HG02798 (cell line): ENCODE measurements around the gene FRMD4A.
"Not testable (repeated sequence)": the region's sequence is repeated elsewhere in the genome, so short reads cannot be mapped to it uniquely, and the experiment has no call there.

Experiments used
- ATAC-seq: cut with Tn5 transposase; IDR thresholded peaks from one replicate; pipeline ENCODE4 v1.9.1; 2021; ENCODE audit warnings: mild to moderate bottlenecking; ENCODE audit not compliant: unreplicated experiment, poor library complexity

The FRMD4A gene

GRCh38 chr10:13899941-13900340 is 430.8 kb downstream of the FRMD4A start:
- no peak for ATAC-seq

GRCh38 chr10:13896146-13896545 is 434.6 kb downstream of the FRMD4A start:
- ATAC-seq, result not testable (repeated sequence)

- no peak for ATAC-seq
These were observed 436.2 kb downstream of the FRMD4A start for GRCh38 chr10:13894412-13895093.

DNA sequence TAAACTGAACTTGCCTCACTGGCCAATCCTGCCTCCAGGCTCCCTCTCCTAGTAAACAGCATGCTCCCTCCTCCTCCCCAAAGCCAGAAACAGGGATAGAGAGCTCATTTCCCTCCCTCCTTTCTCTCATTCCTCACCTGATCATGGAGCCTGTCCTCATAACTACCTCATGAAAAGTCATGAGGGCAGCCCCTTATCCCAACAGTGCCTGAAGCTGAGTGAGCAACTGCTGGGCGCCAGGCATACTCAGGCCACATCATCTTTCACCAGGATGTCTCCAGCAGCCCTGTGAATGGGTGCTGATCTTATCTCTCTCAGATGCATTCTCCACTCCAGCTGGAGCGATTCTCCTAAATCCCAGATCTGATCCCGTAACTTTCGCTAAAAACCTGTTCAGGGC is 436.8 kb downstream of the FRMD4A start:
- no peak for ATAC-seq

DNA sequence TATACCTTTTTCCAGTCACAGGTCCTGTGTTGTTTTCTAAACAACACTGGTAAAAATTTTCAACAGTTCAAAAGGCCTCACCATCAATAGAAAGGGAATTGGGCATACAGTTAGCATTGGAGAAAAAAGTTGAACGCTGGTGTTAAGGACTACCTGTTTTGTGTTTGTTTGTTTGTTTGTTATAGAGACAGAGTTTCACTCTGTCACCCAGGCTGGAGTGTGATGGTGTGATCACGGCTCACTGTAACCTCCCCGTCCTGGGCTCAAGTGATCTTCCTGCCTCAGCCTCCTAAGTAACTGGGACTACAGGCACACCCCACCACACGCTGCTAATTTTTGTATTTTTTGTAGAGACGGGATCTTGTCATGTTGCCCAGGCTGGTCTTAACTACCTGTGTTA is 437.9 kb downstream of the FRMD4A start:
- no peak for ATAC-seq

DNA sequence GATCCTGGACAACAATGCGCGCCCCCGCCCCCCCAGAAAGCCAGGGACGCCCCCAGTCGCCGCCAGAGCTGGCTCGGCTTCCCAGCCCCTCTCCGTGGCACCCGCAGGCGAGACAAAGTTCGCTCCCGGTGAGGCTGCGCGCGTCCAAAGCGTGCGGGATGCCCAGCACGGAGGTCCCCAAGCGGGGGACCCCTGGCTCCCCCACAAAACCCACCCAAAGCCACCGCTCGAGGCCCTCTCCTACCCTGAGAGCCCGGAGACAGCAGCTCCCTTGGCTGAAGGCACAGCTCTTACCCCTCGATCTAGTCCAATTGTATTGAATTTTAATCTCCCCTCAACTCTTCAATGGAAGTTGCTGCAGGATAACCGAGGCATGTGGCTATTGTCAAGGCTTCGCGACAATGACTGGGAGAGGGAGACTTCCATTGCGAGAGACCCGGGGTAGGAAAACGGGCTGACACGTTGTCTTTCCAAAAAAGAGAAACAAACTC is 438.7 kb downstream of the FRMD4A start:
- no peak for ATAC-seq

GRCh38 chr10:13891128-13892000 is 439.4 kb downstream of the FRMD4A start:
- ATAC-seq, result no peak

DNA sequence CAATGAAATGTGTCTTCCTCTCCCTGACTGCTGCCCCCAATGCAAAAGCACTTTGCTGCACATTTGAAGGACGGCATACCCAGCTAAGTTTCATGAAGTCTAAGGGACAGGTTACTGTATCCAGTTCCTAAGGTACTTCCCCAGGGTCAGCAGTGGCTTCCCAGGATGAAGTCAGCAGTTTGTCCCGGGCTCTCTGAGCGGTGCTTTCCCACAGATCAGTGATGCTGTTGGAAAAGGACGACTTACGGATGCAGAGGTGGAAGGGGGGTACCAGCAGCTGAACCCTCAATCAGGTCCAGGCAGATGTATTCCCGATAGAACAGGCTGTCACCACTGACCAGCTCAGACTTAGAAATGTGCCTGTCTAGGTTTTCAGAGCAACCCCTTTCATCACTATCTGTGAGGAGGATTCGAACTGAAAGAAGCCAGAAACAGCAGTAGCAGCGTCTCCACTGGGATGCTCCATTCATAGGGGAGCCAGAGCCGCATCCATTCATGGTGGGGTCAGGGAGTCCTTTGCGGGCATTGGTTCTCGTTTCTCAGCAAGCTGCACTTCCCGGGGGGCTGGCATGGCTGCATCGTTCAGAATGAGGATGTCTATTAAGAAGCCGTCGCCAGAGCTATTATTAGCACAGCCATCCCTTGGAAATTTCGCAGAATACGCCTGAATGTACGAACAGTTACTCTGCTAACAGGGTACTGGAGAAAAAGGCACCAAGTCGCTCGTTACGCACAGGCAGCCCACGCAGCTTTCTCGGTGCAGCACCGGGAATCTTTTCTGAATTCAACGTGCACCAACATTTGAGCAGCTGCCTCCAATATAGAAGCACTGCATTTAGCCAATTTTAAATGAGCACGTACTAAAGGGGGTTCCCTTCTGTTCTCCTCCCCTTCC is 440.2 kb downstream of the FRMD4A start:
- ATAC-seq, result no peak

GRCh38 chr10:13887761-13888160 is 443.0 kb downstream of the FRMD4A start:
- ATAC-seq, result no peak

DNA sequence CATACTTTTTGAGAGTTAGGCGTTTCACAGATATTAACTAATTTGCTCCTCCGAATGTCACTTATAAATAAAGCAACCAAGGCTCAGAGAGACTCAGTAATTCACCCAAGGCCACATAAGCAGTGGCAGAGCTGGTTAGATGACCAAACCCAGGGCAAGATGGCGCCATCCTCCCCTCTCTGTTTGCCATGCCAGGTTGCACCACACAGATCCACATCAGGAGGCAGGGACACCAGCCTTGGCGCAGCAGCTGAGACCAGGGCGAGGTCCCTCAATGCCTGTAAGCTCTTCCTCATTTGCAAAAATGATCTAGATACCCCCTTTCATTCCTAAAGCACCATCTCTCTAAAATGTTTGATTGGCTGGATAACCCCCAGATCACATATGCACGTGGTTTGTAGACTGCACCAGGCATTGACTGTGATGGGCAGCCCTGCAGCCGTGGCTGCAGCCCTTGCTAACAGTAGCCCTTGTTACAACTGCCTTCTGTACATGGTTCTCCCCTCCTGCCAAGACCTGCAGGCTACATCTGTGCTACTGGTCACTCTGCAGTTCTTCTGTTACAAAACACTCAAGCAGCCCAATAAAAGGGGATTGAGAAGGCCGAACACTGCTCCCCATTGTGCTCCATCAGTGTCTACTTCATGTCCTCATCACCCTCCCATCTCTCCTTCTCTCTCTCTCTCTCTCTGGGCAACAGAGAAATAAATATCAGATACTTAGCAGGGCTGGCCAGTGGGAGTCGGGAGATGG is 445.3 kb downstream of the FRMD4A start:
- ATAC-seq, result no peak

DNA sequence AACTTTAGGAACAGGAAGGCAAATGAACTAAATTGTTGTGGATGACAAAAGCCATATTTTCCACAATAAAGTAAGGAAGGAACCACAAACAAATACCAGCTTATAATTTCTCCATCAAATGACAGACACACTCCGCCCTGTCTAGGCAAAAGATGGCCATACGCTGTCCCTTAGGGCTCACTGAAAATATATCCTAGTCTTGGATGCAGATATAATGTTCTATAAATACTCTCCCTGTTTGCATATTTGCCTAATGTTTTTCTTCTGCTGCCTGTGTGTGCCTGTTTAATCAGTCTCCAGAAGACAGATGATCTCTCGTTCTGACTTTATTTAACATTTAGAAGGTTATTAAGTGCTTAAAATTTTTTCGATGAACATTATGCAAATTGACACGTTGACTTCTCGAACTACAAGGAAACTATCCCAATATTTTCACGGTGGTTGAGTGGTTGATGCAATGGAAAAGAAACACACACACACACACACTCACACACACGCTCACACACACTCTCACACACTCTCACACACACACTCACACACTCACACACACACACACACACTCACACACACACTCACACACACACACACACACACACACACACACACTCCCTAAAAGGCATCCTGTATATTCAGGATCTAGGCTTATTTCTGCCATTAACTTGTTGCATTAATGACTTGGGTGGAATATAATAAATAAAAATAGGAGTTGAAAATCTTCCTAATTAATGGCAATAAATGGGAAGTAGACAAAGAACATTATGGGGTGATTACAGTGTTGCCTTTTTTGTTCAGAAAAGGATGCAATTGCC is 446.9 kb downstream of the FRMD4A start:
- ATAC-seq, result no peak

GRCh38 chr10:13882119-13882711 is 448.5 kb downstream of the FRMD4A start:
- no peak for ATAC-seq

GRCh38 chr10:13880760-13881159 is 450.0 kb downstream of the FRMD4A start:
- no peak for ATAC-seq

GRCh38 chr10:13877154-13877909 is 453.4 kb downstream of the FRMD4A start:
- no peak for ATAC-seq

- no peak for ATAC-seq
These were observed 457.5 kb downstream of the FRMD4A start for GRCh38 chr10:13873196-13873595.

GRCh38 chr10:13872411-13872810 is 458.3 kb downstream of the FRMD4A start:
- ATAC-seq, result no peak

DNA sequence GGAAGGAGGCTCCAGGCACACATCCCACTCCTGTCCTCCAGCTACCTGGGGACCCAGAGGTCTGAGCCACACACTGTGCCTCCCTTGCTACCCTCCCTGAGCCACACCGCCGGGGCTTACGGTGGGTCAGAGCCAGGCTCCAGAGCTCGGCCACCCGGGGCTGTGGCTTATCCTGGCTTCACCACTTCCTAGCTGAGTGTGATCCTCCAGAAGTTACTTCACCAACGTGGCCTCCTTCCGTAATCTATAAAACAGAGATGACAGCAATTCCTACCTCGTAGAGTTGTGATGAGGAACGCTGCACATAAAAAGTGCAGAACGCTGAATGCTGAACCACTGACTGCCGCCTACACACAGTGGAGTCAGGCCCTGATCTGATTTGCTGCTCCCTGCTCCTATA is 458.9 kb downstream of the FRMD4A start:
- no peak for ATAC-seq

- ATAC-seq, result no peak
These were observed 459.7 kb downstream of the FRMD4A start for GRCh38 chr10:13871011-13871410.
